Activated T-helper 1 cell treated with anti-CD3 and anti-CD28 coated beads, Interleukin-2, amount 50 U/mL, for 16 hours (primary cell): ENCODE measurements around the gene TTC17.
"Not testable (repeated sequence)": the region's sequence is repeated elsewhere in the genome, so short reads cannot be mapped to it uniquely, and the experiment has no call there.

ENCODE experiments used
- DNase-seq, 2 donors: peaks; one replicate each; pipeline ENCODE4 v3.0.0-alpha.2; 2020; ENCODE audit warnings: low read depth in 1 of 2, low spot score in 1 of 2

TTC17 gene

DNA sequence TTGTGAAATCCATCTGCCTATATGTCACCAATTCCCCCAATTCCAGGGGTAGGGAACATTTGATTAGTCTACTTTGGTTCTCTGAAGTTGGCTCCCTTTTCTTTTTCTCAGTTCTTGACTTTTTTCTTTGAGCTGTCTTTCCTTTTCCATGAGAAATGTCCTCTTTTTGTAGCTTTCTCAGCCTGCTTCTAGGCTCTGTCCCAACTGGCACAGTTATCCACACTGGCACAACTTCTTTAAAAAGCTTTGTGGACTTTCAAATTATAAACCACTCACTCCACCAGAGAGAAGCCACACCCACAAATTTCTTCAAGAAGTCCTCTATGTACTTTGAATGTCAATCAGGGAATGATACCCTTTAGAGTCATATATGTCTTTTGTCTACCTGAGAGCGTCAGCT lies 100.5 kb downstream of the TTC17 start:
- DNase-seq: no peak

DNA sequence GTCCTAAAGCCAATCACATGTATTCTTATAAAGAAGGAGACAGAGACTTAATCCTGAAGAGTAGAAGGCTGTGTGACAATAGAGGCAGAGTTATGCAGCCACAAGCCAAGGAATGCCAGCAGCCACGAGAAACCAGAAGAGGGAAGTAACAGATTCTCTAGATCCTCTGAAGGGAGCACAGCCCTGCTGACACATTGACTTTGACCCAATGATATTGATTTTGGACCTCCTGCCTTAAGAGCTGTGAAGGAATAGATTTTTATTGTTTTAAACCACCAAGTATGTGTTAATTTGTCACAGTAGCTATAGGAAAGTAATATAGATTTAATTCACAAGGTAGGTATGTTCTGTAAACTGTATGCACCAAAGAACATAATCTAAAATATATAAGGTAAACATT lies 103.6 kb downstream of the TTC17 start:
- DNase-seq: no peak

DNA sequence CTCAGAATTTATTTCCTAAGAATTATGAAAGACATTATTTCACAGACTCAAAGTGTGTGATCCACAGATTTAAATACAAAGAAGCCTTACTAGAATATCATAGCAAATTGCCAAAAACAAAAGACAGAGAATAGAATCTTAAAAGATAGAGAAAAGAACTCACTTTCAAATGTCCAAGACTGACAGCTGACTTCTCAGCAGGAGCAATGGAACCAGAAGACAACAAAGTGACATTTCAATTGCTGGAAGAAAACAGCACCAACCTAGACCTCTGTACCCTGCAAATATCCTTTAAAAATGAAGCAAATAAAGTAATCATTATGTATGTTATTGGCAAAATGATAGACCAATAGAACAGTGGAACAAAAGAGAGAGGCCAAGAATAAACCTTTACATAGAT lies 109.2 kb downstream of the TTC17 start:
- DNase-seq: no peak

DNA sequence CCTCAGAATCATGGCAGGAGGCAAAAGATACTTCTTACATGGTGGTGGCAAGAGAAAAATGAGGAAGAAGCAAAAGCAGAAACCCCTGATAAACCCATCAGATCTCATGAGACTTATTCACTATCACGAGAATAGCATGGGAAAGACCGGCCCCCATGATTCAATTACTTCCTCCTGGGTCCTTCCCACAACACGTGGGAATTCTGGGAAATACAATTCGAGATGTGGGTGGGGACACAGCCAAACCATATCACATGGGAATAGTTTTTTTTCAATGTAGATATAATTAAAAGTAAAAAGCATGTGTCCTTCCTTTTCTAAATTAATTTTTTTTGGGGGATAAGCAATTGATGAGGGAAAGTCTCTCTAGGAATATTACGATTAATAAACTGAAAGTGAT lies 118.8 kb downstream of the TTC17 start:
- DNase-seq: not testable (repeated sequence)

DNA sequence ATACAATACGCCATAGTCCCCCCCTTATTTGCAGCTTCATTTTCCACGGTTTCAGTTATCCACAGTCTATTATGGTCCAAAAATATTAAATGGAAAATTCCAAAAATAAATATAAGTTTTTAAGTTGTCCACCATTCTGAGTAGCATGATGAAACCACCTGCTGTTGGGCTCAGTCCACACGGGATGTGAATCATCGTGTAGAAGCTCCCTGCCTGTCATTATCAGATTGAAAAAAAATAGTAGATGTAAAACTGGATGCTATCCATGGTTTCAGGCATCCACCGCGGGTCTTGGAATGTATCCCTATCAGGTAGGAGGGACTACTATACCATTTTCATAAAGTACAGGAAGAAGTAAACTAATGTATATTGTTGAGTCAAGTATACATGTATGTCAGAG lies 127.4 kb downstream of the TTC17 start:
- no peak for DNase-seq

DNA sequence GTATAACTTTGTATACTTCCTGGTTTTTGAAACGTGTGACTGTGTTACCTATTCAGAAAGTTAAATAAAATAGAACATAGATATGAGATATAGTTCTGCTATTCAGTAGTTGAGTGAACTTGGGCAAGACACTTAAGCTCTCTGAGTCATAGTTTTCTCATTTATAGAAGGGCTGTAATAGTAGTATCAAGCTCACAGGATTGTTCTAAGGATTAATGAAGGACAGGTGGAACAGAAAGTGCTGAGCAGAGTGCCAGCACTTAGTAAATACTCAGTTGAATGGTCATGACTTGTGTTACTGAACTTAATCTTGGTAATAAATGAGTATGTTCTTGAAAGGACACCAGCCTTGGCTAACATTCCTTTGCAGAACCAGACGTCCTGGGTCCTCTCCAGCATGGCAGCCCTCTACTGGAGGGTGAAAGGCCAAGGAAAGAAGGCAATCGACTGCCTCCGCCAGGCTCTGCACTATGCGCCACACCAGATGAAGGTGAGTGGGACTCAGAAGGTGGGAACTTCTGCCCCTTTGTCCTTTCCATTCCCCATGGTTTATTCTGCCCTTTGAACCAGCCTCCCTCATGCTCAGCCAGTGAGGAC lies 131.2 kb downstream of the TTC17 start:
- no peak for DNase-seq

DNA sequence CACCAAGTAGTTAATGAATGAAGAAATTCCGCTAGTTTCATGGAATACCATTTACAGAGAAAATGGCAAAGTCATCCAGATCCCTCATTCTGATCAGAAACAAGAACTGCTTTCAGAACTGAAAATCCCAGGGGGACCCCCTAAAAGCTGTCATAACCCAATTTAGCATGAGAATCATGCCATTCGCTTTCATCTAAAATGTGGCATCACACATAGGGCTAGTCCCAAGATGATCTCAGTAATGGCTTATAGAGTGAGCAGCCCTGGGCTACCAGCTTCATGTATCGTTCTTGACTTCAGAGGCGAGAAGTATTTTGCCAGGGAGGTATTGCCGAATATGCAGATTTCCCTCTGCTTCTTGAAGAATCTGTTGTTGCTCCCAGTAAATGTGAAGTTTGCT lies 134.0 kb downstream of the TTC17 start:
- no peak for DNase-seq

DNA sequence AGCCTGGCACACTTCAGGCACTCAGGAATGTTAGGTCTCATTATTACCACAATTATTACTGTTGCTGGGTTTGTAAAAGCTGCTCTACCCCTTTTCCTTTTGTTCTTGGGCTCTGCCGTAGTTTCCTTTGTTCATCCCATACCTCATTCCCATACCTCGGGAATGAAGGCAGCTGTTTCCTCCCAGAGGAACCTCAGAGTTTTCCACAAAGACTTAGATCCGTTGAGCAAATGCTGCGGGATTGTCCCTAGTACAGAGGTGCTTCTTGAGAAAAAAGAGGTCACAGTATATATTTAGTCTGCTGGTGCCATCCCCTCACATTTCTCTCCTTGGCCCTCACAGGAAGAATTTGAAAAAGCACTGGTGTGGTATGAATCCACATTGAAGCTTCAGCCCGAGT lies 134.7 kb downstream of the TTC17 start:
- no peak for DNase-seq

DNA sequence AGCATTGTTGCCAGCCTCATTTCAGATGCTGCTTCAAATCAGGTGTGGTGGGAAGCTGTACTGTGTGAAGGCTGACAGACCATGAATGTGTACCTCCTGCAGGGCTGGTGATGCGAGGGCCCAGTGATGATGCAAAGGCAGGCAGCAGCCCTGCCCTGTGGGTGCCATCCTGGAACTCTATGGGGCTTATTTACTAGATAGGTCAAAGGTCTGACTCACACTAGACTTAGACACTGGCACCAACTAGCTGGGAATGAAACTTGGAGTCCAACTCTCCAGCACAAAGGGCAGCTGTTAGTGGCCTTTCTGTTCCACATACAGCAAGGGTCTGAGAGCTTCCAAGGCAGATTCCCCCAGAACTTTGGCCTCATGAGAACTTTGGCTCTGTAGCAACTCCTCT lies 138.4 kb downstream of the TTC17 start:
- no peak for DNase-seq

DNA sequence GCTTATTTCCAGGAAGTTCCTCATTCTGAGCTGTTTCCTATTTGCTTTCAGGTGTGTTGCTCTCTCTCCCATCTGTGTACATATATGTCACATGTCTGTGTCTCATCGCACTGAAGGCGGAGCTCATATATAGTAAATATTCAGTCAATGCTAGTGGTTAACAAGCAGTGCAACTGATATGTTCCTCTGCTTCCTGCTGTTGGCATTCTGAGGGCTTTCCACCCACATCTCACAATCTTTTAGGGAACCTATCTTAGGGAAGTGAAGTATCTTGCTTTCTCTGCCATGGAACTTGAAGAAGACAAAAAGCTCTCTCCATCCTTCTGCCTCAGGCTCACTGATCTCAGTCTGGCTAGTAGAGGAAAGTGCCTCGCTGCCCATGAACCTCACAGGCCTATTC lies 139.8 kb downstream of the TTC17 start:
- no peak for DNase-seq

DNA sequence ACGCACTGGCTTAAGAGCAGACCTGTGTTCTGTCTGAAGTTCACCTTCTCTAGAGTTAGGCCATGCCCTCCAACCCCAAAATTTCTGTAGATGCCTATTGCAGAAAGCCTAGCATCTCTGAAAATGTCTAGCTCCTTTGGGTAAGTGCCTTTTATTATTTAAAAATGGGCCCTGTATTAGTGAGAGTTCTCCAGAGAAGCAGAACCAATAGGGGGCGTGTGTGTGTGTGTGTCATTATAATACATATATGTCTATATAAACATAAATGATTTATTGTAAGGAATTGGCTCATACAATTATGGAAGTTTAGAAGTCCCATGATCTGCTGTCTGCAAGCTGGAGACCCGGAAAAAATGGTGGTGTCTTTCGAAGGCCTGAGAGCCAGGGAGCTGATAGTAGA lies 144.7 kb downstream of the TTC17 start:
- DNase-seq: no peak

DNA sequence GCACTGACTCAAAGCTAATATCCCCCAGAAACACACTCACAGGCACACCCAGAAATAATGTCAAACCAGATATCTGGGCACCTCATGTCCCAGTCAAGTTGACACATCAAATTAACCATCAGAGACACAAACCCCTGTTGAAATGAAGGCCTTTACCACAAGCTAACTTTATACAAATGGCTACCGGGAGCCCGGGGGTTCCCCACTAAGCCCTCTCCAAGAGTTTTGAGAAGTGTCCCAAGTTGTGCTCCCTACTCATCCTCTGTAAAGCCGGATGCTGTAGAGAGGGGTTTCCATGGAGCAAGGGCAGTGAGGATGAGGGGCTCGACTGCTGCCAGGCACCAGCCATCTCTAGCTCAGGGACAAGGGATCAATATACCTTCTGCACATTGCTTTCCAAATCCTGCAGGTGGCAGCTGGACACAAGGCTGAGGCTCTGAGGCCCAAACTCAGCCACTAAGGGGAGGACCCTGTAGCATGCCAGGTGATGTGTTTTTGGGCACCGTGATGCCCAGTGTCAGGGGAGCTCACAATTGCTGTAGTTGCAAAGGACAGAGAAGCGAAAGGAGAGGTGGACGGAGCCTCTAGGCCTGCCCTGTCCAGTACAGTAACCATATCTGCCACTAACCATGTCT lies 145.7 kb downstream of the TTC17 start:
- DNase-seq: no peak

DNA sequence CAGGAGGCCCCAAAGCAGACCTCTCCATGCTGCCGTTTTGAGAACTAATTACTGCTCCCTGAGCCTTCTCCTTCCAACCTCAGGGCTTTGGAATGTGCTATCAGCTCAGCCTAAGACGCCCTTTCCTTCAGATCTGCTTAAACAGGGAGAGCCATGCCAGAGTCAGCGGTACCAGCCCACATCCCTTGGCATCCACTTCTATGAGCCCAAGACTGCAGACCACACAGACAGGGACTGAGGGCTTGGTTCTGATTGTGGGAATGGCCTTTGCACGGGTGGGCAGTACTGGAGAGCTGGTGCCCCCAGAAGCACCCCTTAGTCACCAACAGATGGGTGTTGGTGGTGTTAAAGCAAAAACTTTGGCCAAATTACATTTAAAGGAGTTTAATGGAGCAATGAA lies 146.5 kb downstream of the TTC17 start:
- no peak for DNase-seq

DNA sequence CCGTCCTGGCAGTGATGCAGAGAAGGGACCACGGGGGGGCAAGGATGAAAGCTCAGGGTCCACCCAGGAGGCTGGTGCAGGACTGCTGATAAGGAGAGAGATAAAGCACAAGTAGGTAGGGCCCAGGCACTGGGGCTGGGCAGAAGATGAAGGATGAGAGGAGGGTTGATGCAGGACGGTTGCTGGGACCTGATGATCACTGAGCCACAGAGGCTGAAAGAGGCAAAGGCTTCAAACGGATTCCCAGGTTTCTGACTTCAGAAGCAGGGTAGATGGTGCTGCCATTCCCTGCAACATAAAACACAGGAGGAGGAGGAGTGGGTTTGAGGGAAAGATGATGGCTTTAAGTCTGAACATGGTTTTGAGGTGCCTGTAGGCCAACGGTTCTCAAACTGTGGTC lies 148.5 kb downstream of the TTC17 start:
- no peak for DNase-seq

DNA sequence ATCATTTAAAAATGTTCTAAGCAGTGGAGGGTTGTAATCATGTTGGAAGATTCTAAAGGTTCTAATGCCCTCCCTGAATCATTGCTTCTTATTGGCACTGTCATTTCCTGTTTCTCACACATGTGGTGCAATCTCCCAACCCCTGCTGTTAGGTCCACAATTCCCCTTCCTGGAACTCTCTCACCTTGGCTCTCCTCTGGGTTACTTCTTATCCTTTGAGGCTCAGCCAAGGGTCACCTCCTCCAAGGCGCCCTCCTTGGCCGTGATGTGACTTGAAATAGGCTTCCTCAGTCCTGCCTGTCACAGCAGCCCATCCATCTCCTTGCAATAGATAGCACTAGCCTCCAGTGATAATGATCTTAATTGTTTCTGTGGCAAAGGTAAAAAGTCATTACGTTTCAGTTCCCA lies 149.8 kb downstream of the TTC17 start:
- no peak for DNase-seq

DNA sequence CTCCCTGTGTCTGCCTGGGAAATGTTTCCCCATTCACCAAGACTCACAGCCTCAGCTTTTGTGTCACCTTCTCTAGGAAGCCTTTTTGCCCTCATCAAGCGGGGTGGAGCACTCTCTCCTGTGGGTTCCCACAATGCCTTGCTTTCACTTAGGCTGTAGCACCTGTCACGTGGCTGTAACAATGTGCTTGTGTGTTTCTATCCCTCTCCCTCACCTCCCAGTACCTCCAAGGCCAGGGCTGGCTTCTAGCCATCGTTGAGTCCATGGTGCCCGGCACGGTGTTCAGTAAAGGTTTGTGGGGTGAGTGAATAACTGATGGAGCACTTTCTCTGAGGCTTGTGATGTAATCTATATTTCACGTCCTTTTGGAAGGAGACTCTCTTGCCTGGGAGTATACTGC lies 153.2 kb downstream of the TTC17 start:
- DNase-seq: no peak

DNA sequence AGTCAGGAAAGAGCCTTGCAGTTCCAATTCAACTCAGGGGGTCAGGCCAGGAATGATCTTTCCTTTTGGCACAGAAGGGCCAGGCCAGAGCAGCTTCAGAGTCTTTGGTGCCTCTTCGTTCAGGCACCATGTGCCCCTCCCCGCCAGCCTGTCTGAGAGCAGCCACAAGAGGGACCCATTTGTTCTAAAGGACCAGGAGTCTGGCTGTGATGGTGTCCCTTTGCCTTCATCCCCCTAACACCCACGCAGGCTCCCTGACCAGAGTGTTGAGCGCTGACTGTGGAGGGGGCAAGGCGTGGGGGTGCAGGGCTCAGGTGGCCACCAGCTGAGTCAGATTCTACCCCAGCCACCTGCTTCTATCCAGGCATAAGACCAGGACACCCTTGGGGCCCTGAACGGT lies 156.4 kb downstream of the TTC17 start:
- DNase-seq: no peak

DNA sequence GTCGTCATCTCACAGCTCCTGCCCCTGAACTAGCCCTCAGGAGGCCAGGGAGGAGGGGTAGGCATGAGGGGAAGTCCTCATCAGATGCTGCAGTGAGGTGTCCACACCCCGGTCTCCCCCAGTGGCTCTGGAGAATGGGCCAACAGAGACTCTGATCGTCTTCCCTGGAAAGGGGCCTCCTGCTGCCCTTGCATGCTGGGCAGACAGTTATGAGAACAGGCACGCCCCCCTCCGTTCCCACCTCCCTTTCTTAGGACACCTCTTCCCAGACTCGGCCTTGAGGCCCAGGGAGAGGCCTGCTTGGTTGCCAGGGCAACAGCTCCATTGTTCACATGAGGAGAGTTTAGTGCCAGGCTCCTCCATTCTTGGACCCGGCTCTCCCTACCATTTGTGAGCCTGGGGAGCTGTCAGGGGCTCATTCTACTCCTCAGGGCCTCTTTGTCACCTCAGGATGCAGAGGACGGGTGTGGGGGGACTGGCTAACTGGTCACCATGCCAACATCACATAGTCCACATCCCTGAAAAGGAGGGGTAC lies 157.7 kb downstream of the TTC17 start:
- DNase-seq: no peak

DNA sequence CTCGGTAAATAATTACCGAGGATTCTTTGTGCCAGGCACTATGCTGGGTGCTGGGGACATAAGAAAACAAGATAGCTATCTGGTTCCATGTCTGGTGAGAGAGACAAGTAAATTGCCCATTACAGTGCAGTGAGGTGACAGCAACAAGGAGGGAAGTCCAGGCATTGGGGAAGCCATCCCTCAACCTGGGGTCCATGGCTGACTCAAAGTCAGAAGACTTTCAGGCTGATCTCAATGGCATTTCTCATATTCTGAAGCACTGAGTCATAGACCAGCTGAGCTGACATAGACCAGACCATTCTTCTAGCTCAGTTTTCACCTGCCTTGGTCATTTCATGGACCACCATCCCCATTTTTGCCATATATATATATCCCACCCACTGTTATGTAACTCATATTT lies 158.8 kb downstream of the TTC17 start:
- DNase-seq: no peak

DNA sequence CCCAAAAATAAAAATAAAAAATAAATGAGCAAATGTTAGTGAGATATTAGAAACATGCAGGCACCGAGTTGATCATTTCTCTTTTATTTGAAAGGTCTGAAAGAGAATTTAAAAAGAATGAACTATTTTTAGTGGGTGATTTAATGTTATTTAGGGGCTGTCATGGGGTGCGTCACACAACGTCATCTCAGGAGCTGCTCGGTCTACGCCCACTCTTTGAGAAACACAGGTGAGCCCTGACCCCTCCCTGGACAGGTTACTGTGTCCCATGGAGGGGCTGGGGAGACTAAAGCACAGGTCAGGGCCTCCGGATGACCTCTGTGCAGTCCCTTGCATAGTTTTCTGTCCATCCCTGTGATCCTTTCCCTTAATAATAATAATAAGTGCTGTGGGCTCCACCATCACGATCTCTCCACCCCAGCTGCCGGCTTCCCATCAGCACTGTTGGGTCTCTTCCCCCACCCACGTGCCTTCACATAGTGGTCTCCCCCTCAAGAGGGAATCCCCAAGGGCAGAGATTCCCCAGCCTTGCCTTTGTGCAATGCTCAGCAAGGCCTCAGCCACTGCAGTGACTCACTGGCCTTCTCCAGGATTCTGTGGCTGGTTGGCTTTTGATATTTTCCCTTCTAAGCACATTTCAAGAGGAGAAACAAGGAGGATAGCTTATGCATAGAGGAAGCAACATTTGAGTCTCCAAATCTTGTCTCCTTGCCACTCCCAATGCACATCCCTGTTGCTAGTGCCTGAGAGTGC lies 159.9 kb downstream of the TTC17 start:
- DNase-seq: no peak

DNA sequence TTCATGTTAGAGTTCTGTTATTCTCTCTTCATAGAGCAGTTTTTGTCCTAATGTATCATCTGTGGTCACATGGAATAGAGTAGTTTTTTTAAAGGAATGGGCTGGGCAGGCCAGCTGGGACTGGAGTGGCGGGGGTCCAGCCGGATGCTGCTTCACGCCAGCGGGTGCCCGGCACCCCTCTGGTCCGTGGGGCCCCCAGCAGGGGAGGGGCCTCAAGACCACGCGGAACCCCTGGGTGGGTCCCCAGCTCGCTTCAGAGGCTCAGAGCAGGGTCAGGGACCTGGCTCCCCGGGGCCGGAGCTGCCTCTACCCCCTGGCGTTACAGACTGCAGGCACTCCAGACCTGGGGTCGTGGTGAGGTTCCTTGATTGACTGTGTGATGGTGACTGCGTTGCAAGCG lies 162.8 kb downstream of the TTC17 start:
- DNase-seq: no peak

DNA sequence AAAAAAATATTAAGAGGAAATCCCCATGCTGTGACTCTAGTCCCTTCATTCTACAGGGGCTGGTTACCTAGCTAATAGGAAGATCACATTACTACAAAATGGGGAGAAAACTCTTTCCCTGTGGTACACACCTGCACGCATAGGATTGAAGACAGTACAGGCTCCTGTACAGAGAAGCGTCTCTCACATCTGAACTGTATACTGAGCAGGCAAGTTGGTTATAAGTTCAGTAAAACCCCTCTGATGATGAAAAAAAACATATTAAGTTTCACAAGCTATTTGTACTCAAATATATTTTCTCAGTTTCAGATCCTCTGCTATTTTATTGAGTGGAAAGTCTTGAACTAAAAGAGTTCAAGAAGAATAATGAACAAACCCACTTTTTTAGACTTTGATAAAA lies 164.9 kb downstream of the TTC17 start:
- DNase-seq: no peak

DNA sequence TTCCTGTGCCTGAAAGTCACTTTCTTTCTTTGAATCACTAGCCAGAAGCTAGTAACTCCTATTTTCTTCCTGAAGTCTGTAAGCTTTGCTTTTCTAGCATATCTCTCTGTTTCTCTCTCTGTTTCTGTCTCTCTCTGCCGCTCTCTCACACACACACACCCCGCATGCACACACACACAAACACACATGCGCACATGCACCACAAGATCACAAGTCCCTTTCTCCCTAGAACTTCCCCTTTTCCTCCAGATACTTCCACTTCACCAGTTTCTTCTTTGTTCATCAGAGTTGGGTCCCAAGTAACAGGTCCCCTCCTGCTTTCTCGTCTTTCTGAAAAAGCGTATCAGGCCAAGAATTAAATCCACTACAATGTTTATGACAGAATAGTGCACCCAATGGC lies 173.3 kb downstream of the TTC17 start:
- DNase-seq: no peak
